Coronary artery (tissue), 2 donors: ENCODE results near the gene LACTBL1.

Experiments
- DNase-seq: peaks from one replicate; pipeline ENCODE4 v3.0.0-alpha.2; 2017; ENCODE audit warnings: low spot score
- H3K27ac ChIP-seq, 2 donors: fragments of 200-600 bp; sonication (generic); one replicate each; pipeline ENCODE4 v1.5.1; 2016 to 2019
- H3K4me3 ChIP-seq: fragments of 200-600 bp; sonication (generic); 2 replicates; pipeline ENCODE4 v1.5.1; 2016; ENCODE audit warnings: mild to moderate bottlenecking, moderate library complexity
- CTCF ChIP-seq: fragments of 200-600 bp; sonication (generic); IDR thresholded peaks from one replicate; pipeline ENCODE4 v1.5.1; 2019; ENCODE audit warnings: antibody characterized with exemption

LACTBL1 gene

GRCh38 chr1:22932803-22933470, 39.7 kb downstream of the LACTBL1 start:
- no peak for DNase-seq
- Histone ChIP-seq H3K4me3 (no peak overlapping the region), H3K27ac (no peak overlapping the region)
- TF ChIP-seq CTCF: no peak

- DNase-seq: no peak
- no peak overlapping the region for H3K27ac ChIP-seq
- no peak overlapping the region for H3K4me3 ChIP-seq
- no peak for TF ChIP-seq CTCF
Measured at GRCh38 chr1:22930240-22930912, 42.3 kb downstream of the LACTBL1 start.

- no peak for DNase-seq
- Histone ChIP-seq H3K4me3 (no peak overlapping the region), H3K27ac (no peak overlapping the region)
Measured at GRCh38 chr1:22925111-22925510, 47.6 kb downstream of the LACTBL1 start.

GRCh38 chr1:22922640-22923039, 50.0 kb downstream of the LACTBL1 start:
- DNase-seq: no peak
- Histone ChIP-seq H3K4me3 (no peak overlapping the region), H3K27ac (no peak overlapping the region)
- TF ChIP-seq CTCF: no peak

More at GRCh38 chr1:22925111-22925510, 47.6 kb downstream of the LACTBL1 start:
- TF ChIP-seq CTCF: no peak

- H3K4me3 ChIP-seq: no peak overlapping the region
- H3K27ac ChIP-seq: no peak overlapping the region
- no peak for DNase-seq
- TF ChIP-seq CTCF: no peak
Measured at GRCh38 chr1:22921452-22922126, 51.1 kb downstream of the LACTBL1 start.

GRCh38 chr1:22920734-22921451, 51.8 kb downstream of the LACTBL1 start:
- Histone ChIP-seq H3K4me3 (no peak overlapping the region), H3K27ac (no peak overlapping the region)
- DNase-seq: no peak
- no peak for TF ChIP-seq CTCF
